ENCODE measurements around the gene DOCK4.

GRCh38 chr7:111756687-111757178 lies 449.5 kb downstream of the DOCK4 start:
- no peak for TF ChIP-seq CTCF (IDR thresholded peaks at IDR 0.05)
- TF ChIP-seq POLR2A (IDR thresholded peaks at IDR 0.05): no peak
